HCEC 1CT (cell line): ENCODE data around the gene PLEKHM2.

Experiments used
- DNase-seq: peaks from one replicate; pipeline ENCODE4 v3.0.0-alpha.2; 2017

Gene PLEKHM2

GRCh38 chr1:15704526-15705183 is 20.5 kb downstream of the PLEKHM2 start:
- no peak for DNase-seq

GRCh38 chr1:15705184-15705566 is 21.1 kb downstream of the PLEKHM2 start:
- no peak for DNase-seq

DNA sequence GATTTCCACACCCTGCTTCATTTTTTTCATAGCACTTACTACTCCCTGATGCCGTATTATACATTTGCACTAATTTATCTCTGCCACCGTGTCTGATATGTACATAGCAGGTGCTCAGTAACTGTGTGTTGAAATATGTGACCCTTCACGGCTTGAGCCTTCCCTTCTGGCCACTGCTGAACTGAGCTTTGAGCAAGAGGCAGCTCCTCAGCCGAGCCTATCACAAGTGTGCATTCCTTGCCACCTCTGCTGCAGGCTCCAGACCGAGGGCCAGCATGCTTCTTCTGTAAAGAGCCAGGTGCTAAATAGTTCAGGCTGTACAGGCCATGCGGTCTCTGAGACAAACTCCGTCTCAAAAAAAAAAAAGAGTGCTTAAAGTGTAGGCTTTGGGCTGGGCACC is 22.6 kb downstream of the PLEKHM2 start:
- DNase-seq = no peak

- DNase-seq = no peak
These were observed 23.3 kb downstream of the PLEKHM2 start for GRCh38 chr1:15707239-15707925.

DNA sequence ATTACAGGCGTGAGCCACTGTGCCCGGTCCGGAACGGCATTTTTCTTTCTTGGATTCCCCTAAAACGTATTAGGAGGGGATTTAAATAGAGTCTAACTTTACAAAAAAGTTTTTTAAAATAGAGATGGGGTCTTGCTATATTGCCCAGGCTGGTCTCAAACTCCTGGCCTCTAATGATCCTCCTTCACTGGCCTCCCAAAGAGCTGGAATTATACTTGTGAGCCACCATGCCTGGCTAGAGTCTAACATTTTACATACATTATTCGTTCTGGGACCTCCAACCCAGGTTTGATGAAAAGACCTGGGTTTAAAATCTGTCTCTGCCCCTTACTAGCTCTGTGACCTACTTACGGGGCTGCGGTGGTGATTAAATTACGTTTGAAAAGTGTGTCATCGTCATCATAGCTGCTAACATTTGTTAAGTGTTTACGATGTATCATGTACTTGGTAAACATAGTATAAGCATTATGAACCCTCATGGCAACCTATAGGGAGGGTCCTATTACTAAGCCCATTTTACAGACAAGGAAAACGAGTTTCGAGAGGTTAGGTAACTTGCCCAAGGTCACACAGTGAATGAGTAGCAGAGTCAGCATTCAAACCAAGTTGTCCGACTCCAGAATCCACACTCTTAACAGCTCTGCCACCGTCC is 24.5 kb downstream of the PLEKHM2 start:
- DNase-seq = no peak

- no peak for DNase-seq
These were observed 25.1 kb downstream of the PLEKHM2 start for GRCh38 chr1:15709226-15709625.

DNA sequence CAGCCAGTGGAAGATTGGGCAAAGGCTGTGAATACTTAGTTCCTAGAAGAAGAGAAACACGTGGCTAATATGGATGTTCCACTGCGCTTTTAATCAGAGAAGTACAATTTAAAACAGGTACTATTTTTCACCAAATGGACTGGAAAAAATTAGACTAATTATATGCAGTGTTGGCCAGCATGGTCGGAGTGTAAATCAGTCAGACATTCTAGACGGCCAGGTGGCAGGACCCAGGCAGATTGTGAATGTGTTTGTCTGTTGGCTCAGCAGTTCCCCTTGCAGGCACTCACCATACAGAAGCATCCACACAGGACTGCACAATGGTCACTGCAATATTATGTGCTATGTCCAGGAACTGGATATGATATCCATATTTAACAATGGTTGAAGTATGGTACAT is 28.0 kb downstream of the PLEKHM2 start:
- DNase-seq = no peak

DNA sequence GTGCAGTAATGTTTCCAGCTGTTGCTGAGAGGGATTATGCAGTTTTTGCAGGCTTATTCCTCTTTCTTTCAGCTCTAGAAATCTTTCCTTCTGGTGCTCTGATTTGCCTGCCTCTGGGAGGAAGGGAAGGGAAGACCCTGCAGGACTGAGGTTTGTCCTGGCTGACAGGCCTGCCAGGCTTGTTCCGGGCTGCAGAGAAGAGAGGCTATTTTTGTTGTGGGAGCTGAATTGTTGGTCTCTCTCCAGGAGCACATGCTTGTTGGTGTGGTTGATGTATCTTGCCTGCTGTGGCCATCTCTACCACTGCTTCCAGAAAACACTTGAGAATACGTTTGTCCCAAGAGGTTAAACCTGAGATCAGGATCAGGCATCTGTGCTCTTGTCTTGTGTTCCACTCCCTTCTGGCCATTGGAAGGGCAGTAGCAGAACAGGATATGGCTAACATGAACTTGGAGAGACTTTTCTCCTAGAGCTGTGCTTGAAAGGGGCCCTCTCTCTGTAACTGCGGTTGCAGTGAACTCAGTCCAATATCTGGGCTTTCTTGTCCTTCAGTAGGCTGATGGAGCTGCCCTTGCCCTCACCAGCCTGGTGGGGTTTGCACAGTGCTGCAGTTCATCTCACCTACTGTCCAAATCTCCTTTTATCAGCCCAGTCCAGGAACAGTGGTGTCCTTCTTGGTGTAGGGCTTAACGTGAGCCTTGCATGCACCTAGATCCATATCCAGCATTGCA is 30.5 kb downstream of the PLEKHM2 start:
- no peak for DNase-seq

- no peak for DNase-seq
These were observed 33.5 kb downstream of the PLEKHM2 start for GRCh38 chr1:15717418-15718125.

GRCh38 chr1:15718199-15718601 is 34.1 kb downstream of the PLEKHM2 start:
- no peak for DNase-seq

DNA sequence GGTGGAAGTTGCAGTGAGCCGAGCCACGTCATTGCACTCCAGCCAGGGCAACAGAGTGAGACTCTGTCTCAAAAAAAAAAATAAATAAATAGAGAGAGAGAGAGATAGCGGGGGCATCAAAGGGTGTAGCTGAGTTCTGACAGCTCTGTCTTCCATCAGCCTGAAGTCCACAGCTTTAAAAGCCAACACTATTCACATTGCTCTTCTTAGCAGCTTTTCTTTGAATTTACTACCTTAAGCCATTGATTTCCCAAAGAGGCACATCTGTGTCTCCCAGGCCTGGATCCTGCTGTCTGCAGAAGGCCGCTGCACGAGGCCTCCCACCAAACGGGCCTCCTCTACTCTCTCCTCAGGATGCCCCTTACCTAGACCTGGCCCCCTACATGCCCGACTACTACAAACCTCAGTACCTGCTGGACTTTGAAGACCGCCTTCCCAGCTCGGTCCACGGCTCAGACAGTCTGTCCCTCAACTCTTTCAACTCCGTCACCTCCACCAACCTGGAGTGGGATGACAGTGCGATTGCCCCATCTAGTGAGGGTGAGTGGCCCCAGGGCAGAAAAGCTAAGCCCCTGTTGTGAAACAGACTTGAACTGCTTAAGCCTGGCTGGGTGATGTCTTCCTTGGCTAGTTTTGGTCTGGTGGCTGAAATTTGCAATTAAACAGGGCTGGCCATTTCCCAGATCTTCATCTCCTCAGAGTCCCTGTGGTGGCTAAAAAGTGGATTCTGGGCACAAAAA is 35.4 kb downstream of the PLEKHM2 start:
- DNase-seq = no peak

DNA sequence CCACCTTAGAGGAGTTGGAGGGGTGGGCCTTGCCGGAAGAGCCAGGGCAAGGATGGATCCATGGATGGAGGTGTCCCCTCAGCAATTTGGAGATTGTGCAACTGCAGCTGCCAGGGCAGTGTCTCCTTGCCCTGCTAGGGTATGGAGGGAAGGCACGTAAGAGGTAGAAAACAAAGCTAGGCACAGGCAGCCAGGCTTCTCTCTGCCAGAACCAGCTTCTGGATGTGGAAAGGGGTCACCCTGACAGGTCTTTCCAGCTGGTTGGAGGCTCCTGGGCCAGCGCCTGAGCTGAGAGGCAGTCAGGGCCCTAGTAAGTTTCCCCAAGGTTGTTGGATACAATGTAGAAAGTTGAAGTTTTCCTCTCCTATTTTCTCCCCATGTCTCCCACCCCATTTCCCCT is 36.7 kb downstream of the PLEKHM2 start:
- no peak for DNase-seq

GRCh38 chr1:15722411-15722810 is 38.3 kb downstream of the PLEKHM2 start:
- DNase-seq = no peak

- no peak for DNase-seq
These were observed 38.9 kb downstream of the PLEKHM2 start for GRCh38 chr1:15722836-15723532.

DNA sequence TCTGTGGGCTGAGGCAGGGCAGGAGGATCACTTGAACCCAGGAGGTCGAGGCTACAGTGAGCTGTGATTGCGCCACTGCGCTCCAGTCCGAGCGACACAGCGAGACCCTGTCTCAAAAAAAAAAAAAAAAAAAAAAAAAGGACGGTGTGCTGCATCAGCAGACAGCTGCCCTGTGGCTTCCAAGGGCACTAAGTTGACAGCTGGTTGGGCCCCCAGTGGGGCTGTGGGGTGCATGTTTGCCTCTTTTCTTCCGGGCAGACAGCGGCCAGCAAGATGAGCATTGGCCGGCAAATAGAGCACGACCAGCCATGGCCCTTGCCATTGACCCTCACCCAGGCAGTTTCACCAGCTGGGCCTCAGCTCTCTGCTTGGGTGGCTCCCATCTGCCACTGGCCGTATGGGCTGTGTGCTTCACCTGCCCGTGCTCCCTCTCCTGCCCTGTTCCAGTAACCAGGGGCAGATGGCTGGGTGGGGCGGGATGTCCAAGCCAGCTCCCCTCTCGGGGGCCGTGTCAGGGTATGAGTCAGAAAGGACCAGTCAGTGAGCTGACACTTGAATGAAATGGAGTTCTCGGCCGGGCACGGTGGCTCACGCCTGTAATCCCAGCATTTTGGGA is 39.6 kb downstream of the PLEKHM2 start:
- DNase-seq = no peak

DNA sequence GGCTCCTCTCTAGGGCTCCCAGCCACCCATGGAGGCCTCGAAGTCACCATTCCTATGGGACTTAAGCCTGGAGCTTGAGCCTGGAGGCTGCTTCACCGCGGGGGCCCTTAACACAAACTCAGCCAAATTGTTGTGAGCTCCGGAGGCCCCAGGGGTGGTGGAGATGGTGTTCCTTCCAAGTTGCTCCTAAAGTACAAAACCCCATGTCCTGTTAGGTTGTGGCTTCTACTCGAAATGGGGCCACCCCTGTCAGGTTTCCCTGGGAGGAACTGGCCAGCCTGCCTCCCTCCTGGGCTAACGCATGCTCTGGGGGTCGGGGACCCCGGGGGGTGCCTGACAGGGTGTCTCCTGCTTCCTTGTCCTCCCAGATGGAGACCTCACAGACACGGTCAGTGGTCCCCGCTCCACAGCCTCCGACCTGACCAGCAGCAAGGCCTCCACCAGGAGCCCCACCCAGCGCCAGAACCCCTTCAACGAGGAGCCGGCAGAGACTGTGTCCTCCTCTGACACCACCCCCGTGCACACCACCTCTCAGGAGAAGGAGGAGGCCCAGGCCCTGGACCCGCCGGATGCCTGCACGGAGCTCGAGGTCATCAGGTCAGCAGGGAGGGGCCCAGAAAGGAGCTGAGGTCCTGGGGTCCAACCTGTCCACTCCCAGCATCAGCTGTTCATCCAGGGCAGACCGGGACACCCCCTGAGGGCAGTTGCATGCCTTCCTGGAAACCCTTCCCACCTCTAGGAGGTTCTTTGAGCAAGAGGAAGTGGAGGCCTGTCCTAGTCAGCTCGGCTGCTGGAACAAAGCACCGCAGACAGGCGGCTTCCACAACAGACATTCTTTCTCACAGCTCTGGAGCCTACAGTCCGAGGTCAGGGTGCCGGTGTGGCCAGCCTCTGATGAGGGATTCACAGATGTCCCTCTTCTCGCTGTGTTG is 41.1 kb downstream of the PLEKHM2 start:
- no peak for DNase-seq

GRCh38 chr1:15726508-15726907 is 42.4 kb downstream of the PLEKHM2 start:
- no peak for DNase-seq

GRCh38 chr1:15727021-15727420 is 42.9 kb downstream of the PLEKHM2 start:
- no peak for DNase-seq

GRCh38 chr1:15727424-15727823 is 43.3 kb downstream of the PLEKHM2 start:
- DNase-seq = no peak
